CD14-positive monocyte (primary cell): ENCODE data around the gene PHLDB2. TPM values are rescaled to one million over a fixed set of nuclear protein-coding genes. Genes with fewer than 3 reads are reported as not detected.

ENCODE experiments used
- DNase-seq, 3 donors: peaks; one replicate each; pipeline ENCODE4 v3.0.0-alpha.2; 2011 to 2022
- H2AFZ ChIP-seq: 2 replicates; pipeline ENCODE4 v1.6.0; 2012; ENCODE audit warnings: mild to moderate bottlenecking, low read depth, low read length, inconsistent platforms; ENCODE audit not compliant: insufficient read depth, poor library complexity, severe bottlenecking
- H3K27ac ChIP-seq, 2 donors: 1 replicate in 1 of 2; 2 replicates in 1 of 2; pipeline ENCODE4 v1.5.1; 2012 to 2013; ENCODE audit warnings: low read length in 2 of 2, control low read depth in 1 of 2, inconsistent platforms in 1 of 2, low read depth in 1 of 2, mild to moderate bottlenecking in 1 of 2
- H3K27me3 ChIP-seq, 2 donors: one replicate each; pipeline versions ENCODE4 v1.6.0 to v1.6.1; 2011 to 2013; ENCODE audit warnings: low read length in 2 of 2; ENCODE audit not compliant: control insufficient read depth in 2 of 2, insufficient read depth in 2 of 2
- H3K36me3 ChIP-seq, 2 donors: replicated peaks in 1 of 2; 1 replicate in 1 of 2; 2 replicates in 1 of 2; pipeline versions ENCODE4 v1.5.1 to v1.6.1; 2012 to 2013; ENCODE audit warnings: low read length in 2 of 2, control low read depth in 1 of 2, inconsistent platforms in 1 of 2, mild to moderate bottlenecking in 1 of 2; ENCODE audit not compliant: insufficient read depth in 2 of 2, control insufficient read depth in 1 of 2
- H3K4me1 ChIP-seq, 2 donors: 1 replicate in 1 of 2; 2 replicates in 1 of 2; pipeline versions ENCODE4 v1.5.1 to v1.6.1; 2012 to 2013; ENCODE audit warnings: low read length in 2 of 2, control low read depth in 1 of 2, inconsistent platforms in 1 of 2, mild to moderate bottlenecking in 1 of 2, moderate library complexity in 1 of 2; ENCODE audit not compliant: insufficient read depth in 2 of 2, control insufficient read depth in 1 of 2
- H3K4me2 ChIP-seq: replicated peaks from 2 replicates; pipeline ENCODE3; 2012; ENCODE audit warnings: low read length, moderate library complexity, mild to moderate bottlenecking; ENCODE audit not compliant: poor library complexity, severe bottlenecking; ENCODE audit errors: extremely low read depth
- H3K4me3 ChIP-seq, 3 experiments: fragments of 200-600 bp in 1 of 3; sonication (generic) in 1 of 3; replicated peaks in 1 of 3; 1 replicate in 2 of 3; 2 replicates in 1 of 3; pipeline ENCODE4 v1.5.1; 2011 to 2013; ENCODE audit warnings: low read length in 3 of 3, mild to moderate bottlenecking in 3 of 3, control low read depth in 2 of 3, low read depth in 2 of 3, inconsistent platforms in 1 of 3, moderate library complexity in 1 of 3
- H3K79me2 ChIP-seq: 2 replicates; pipeline ENCODE4 v1.6.0; 2012; ENCODE audit warnings: mild to moderate bottlenecking, control low read depth, inconsistent platforms, low read length, moderate library complexity; ENCODE audit not compliant: insufficient read depth
- H3K9ac ChIP-seq: 2 replicates; pipeline ENCODE4 v1.6.0; 2017; ENCODE audit warnings: low read length, mild to moderate bottlenecking; ENCODE audit not compliant: insufficient read depth, poor library complexity, severe bottlenecking
- H3K9me3 ChIP-seq, 2 donors: replicated peaks in 1 of 2; 1 replicate in 1 of 2; 2 replicates in 1 of 2; pipeline versions ENCODE4 v1.5.1 to v1.6.1; 2012 to 2013; ENCODE audit warnings: low read length in 2 of 2, control low read depth in 1 of 2; ENCODE audit not compliant: control insufficient read depth in 1 of 2, insufficient read depth in 1 of 2
- H4K20me1 ChIP-seq: 2 replicates; pipeline ENCODE4 v1.6.0; 2012; ENCODE audit warnings: mild to moderate bottlenecking, low read length, control low read depth, moderate library complexity; ENCODE audit not compliant: insufficient read depth
- H3K27ac Mint-ChIP-seq, 7 donors: one replicate each; pipeline ENCODE4 v1.8.0; 2020; ENCODE audit warnings: mild to moderate bottlenecking in 7 of 7, mixed read lengths in 7 of 7, moderate library complexity in 6 of 7, inconsistent platforms in 2 of 7
- H3K27me3 Mint-ChIP-seq, 3 donors: one replicate each; pipeline ENCODE4 v1.8.0; 2021 to 2022; ENCODE audit warnings: low read depth in 3 of 3, mild to moderate bottlenecking in 3 of 3, mixed read lengths in 3 of 3, moderate library complexity in 3 of 3, inconsistent platforms in 1 of 3
- H3K36me3 Mint-ChIP-seq, 2 donors: one replicate each; pipeline ENCODE4 v1.8.0; 2020; ENCODE audit warnings: mixed read lengths in 2 of 2, inconsistent platforms in 1 of 2, mild to moderate bottlenecking in 1 of 2
- H3K4me1 Mint-ChIP-seq: one replicate; pipeline ENCODE4 v1.8.0; 2020; ENCODE audit warnings: mild to moderate bottlenecking, mixed read lengths
- H3K4me3 Mint-ChIP-seq, 2 donors: one replicate each; pipeline ENCODE4 v1.8.0; 2020; ENCODE audit warnings: mild to moderate bottlenecking in 2 of 2, mixed read lengths in 2 of 2, moderate library complexity in 1 of 2
- H3K9me3 Mint-ChIP-seq, 7 donors: one replicate each; pipeline ENCODE4 v1.8.0; 2020 to 2022; ENCODE audit warnings: mixed read lengths in 7 of 7, mild to moderate bottlenecking in 6 of 7, moderate library complexity in 6 of 7, inconsistent platforms in 2 of 7
- CTCF ChIP-seq: fragments of 200-600 bp; IDR thresholded peaks from one replicate; pipeline ENCODE4 v1.8.0; 2022; ENCODE audit warnings: antibody characterized with exemption, mild to moderate bottlenecking
- WGBS: methylation state at CpG from one replicate; pipeline ENCODE4 v1.1.5; 2013; ENCODE audit warnings: missing lambda C conversion rate; ENCODE audit not compliant: insufficient coverage; 5-methylcytosine and 5-hydroxymethylcytosine counted together
- intact Hi-C, 2 donors: fragments of 100-400 bp; cut with micrococcal nuclease; formaldehyde crosslinking; loops; one replicate each; pipeline versions ENCODE4 v1.15.0 to v1.15.1; 2023
- polyA plus RNA-seq, 3 donors: library from polyadenylated mRNA; depleted of rRNA in 1 of 3; unstranded in 2 of 3; stranded (reverse) in 1 of 3; fragments of 300-500 nt in 2 of 3; fragments of >200 nt in 1 of 3; fragmentation: Illumina TruSeq in 2 of 3; gene quantifications; 1 replicate in 2 of 3; 2 replicates in 1 of 3; pipeline ENCODE4 v1.2.3, GENCODE V29; 2012 to 2021

The PHLDB2 gene
- polyA plus RNA-seq, 3 donors = 0.08 TPM; not detected in 2

GRCh38 chr3:111929484-111929883 is 70.4 kb downstream of the PHLDB2 start:
- Histone ChIP-seq H3K4me3 (no peak overlapping the region), H3K9me3 (no peaks in the 10 kb centered on the region), H3K4me2 (no peak overlapping the region), H3K9ac (no peak overlapping the region), H3K27me3 (no peaks in the 10 kb centered on the region), H4K20me1 (no peaks in the 10 kb centered on the region), H2AFZ (no peak overlapping the region), H3K4me1 (no peaks in the 10 kb centered on the region), H3K27ac (no peak overlapping the region), H3K79me2 (no peaks in the 10 kb centered on the region), H3K36me3 (no peaks in the 10 kb centered on the region)
- no peak for TF ChIP-seq CTCF
- WGBS = no CpG with 5 or more reads among the region's 2 CpGs
- Mint-ChIP-seq H3K36me3 (no peaks in the 10 kb centered on the region), H3K4me1 (no peaks in the 10 kb centered on the region), H3K27ac (no peak overlapping the region), H3K4me3 (no peak overlapping the region), H3K27me3 (peaks cover 0 to 4% (median 0%) of the 10 kb centered on the region in 3 donors), H3K9me3 (peaks cover 0 to 3% (median 0%) of the 10 kb centered on the region in 7 donors)
- DNase-seq = no peak
- intact Hi-C loops = no loop called here

- no peak for TF ChIP-seq CTCF
- Histone ChIP-seq H3K4me3 (no peak overlapping the region), H2AFZ (no peak overlapping the region), H4K20me1 (no peaks in the 10 kb centered on the region), H3K9me3 (no peaks in the 10 kb centered on the region), H3K4me2 (no peak overlapping the region), H3K9ac (no peak overlapping the region), H3K36me3 (no peaks in the 10 kb centered on the region), H3K79me2 (no peaks in the 10 kb centered on the region), H3K27me3 (no peaks in the 10 kb centered on the region), H3K4me1 (no peaks in the 10 kb centered on the region), H3K27ac (no peak overlapping the region)
- no CpG with 5 or more reads among the region's 3 CpGs for whole genome bisulfite sequencing
- intact Hi-C loops = no loop called here
- DNase-seq = no peak
- Mint-ChIP-seq H3K9me3 (peaks cover 0 to 5% (median 0%) of the 10 kb centered on the region in 7 donors), H3K27ac (no peak overlapping the region), H3K4me1 (no peaks in the 10 kb centered on the region), H3K27me3 (peaks cover 0 to 2% (median 0%) of the 10 kb centered on the region in 3 donors), H3K36me3 (no peaks in the 10 kb centered on the region), H3K4me3 (no peak overlapping the region)
Measured at GRCh38 chr3:111932946-111933345, 73.9 kb downstream of the PHLDB2 start.
